HG02588 (cell line): ENCODE measurements around the gene TXK.
A peak's percentile ranks its signal among the peaks of the same experiment; 100 is the strongest.
"Not testable (repeated sequence)": the region's sequence is repeated elsewhere in the genome, so short reads cannot be mapped to it uniquely, and the experiment has no call there.

Source experiments
- ATAC-seq: cut with Tn5 transposase; IDR thresholded peaks from one replicate; pipeline ENCODE4 v1.9.1; 2021; ENCODE audit warnings: mild to moderate bottlenecking, moderate library complexity; ENCODE audit not compliant: unreplicated experiment

TXK gene

DNA sequence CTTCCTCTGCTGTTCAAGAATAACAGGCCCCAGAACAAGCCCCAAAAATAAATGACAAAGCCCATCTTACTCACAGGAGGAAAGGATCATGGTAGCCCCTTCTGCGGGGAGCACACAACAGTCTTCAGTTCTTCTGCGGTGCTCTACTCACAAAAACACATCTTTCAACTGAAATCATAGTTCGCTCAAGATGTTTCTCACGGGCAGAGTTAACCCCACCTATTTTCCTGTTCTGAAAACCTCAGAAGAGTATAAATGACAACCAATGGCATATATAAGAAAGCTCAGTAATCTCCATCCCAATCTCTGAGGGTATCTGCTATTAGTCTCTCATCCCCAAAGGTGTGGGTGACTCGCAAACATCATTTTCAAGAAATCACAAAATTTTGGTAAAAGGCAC is at the start of gene TXK:
TXK (minus strand) TSS at position 170 of the 400 bp plus-strand sequence; CDS start at position 90, 80 bp downstream.
- ATAC-seq: no peak

DNA sequence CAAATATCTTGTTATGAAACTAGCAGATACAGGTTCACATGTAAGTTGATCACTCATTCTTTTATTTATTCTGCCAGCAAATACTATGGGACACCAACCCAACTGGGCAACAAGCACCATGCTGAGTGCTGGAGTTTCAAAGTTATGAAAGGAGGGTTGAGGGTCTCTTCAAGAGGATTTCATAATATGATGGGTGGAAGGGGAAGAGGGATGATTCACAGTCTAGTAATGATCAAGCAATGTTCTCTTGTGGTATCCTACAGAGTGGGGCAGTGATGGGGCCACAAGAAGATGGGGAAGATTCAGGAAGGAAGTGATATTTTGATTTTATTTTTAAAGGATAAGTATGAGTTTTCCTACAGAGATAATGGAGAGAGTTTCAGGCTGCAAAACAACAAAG is 46.2 kb upstream of the TXK start:
- no peak for ATAC-seq

DNA sequence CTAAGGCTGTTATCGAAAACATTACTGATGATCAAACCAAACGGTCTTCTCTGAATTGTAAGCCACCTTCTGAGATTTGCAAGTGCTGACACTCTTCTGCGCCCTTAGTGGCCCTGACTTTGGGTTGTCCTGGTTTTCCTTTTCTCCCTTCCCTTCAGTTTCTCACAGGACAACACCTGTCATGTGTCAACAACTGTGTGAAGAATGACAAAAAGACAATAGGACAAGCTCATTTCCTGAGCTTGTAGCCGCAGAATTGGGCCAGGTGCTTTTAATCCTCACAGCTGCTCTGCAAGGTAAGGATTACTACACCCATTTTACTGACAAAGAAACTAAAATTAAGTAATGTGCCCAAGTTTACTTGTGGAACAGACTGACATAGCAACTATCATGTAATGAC is 44.9 kb upstream of the TXK start:
- ATAC-seq: no peak

GRCh38 chr4:48175806-48176205 is 41.8 kb upstream of the TXK start:
- ATAC-seq: no peak

GRCh38 chr4:48175328-48175727 is 41.3 kb upstream of the TXK start:
- ATAC-seq: no peak

DNA sequence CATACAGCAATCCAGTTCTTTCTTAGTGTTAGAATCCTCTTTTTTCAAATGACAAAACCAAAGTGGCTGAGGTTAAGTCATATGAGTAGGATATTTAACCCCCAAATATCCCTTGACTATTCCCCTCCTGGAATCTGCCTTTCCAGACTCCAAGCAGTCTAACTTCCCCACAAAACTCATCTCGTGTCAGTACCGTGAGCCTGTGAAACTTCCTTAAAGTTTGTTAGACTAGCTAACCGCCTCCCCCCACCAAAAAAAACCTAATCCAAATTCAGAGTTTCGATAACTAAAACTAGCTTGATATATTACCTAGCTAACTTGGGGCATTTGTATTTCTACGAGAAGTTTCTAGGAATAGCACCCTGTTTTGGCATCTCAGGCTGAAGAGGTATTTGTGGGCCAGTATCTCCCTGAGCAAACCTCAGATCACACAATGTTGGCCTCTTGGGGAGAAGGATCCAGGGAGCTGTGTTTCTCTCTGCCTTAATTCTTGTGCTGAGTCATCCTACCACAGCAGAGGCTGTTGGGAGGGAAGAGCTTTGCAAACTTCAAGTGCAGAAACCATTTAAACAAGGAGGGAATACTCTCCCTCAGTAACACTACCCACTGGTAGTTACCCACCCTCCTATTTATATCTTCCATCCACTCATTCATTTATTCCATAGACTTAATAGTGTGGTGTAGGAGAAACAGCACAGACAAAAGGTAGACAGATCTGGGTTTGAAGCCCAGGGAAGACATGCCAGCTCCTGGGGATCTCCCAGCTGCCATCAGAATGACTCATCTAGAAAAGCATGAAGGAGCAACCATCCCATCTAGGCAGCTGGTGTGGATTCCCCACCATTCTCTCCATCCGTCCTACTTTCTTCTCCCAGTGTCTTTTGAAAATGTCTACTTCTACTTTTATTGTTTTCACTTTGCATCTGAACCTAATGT is 39.3 kb upstream of the TXK start:
- ATAC-seq: peak; percentile 78

GRCh38 chr4:48172651-48173050 is 38.6 kb upstream of the TXK start:
- ATAC-seq: no peak

GRCh38 chr4:48169636-48170035 is 35.6 kb upstream of the TXK start:
- ATAC-seq: no peak

DNA sequence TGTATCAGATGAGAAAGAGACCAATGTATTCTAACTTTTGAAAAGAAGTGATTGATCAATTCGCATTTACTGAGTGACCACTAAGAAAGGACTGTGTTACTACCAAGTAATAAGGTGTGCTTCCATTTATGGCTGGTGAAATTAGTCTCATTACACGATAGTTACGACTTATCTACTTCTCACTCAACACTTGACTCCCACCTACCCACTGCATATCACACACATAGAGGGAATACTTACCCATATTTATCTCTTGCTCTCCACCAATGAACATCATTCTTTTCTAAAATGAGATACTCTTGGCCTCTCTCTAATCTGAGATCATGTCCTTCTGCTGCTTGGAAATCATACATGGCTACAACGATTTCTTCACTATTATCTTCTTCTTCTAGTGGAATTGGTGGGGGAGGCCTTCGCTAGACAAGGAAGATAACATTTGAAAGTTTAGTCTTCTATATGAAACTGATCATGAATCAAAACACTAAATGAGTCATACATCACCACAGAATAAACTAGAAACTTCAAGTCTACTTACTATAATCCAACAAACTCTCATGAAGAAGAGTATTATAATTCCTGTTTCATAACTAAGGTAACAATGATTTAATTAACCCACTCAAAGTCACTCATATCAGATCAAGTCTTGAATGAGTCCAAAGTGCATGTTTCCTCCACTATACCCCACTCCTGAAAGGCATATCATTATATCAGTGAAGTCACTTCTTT is 33.7 kb upstream of the TXK start:
- no peak for ATAC-seq

DNA sequence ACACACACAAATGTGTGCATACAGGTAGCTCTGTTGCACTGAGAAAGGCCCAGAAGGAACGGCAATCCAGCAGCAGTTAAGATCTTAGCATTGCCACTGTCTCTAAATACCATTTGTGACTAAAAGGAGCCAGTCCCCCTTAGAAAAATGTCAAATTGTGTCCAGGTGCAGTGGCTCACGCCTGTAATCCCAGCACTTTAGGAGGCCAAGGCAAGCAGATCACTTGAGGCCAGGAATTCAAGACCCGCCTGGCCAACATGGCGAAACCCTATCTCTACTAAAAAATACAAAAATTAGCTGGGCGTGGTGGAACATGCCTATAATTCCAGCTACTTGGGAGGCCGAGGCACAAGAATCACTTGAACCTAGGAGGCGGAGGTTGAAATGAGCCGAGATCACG is 30.5 kb upstream of the TXK start:
- ATAC-seq: not testable (repeated sequence)

- ATAC-seq: no peak
Observed at GRCh38 chr4:48163746-48164145, 29.7 kb upstream of the TXK start.

- no peak for ATAC-seq
Observed at GRCh38 chr4:48162162-48162561, 28.1 kb upstream of the TXK start.

DNA sequence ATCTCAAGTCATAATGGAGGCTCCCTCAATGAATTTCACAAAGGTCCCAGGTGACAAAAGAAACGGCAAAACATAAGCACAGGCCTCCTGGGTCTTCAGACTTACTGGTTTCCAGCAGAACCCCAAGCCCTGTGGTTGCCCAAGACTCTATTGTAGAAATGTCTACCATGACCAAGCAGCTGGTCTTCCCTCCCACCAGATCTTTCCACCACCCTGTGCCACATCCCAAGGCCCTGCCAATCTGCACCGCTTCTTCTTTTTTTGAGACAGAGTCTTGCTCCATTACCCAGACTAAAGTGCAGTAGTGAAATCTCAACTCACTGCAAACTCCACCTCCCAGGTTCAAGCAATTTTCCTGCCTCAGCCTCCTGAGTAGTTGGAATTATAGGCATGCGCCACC is 23.2 kb upstream of the TXK start:
- ATAC-seq: no peak

- no peak for ATAC-seq
Observed at GRCh38 chr4:48156423-48156822, 22.4 kb upstream of the TXK start.

- no peak for ATAC-seq
Observed at GRCh38 chr4:48153791-48154550, 19.9 kb upstream of the TXK start.

- no peak for ATAC-seq
Observed at GRCh38 chr4:48152259-48152658, 18.2 kb upstream of the TXK start.

GRCh38 chr4:48149827-48150370 is 15.8 kb upstream of the TXK start:
- no peak for ATAC-seq

- no peak for ATAC-seq
Observed at GRCh38 chr4:48147621-48148020, 13.6 kb upstream of the TXK start.

DNA sequence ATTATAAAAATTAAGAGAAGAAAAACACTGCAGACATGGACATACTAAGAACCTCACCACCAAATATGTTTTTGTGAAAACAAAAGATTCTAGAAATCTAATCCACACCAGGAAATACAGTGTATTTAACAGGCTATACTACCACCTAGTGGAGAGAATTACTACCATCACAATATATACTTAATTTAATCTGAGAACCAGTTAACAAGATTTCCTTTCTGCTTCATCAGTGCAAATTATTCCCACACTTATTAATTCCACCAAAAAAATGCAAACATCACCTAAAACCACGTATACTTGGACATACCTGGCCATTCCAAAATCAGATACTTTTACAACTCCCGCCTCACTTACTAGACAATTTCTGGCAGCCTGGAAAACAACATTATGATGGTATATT is 7.0 kb upstream of the TXK start:
- ATAC-seq: no peak

- no peak for ATAC-seq
Observed at GRCh38 chr4:48139691-48140090, 5.6 kb upstream of the TXK start.

DNA sequence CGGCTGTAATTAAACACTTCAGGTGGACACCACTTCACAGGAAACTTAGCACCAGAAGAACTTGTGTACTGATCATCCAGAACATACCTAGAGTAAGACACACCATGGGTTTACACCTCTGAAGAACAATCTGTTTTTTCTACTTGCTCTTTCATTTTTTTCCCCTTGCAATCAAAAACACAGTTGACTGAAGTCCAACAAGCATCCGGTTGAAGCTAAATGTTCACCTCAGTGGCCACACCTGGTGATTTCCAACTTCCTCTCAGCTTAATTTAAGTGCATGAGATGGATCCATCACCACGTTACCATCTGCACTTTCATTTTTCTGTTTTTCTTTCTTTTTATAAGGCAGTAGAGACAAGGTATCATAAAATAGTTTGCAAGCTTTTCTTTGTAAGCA is 4.9 kb upstream of the TXK start:
- peak; percentile 68 for ATAC-seq
